HCT116 (cell line): Measurements from ENCODE around the gene TDRD10. TPM values are rescaled to one million over a fixed set of nuclear protein-coding genes. Genes with fewer than 3 reads are reported as not detected.

ENCODE experiments used
- ATAC-seq: fragments of 200-7000 bp; cut with Tn5 transposase; 2 replicates; pipeline ENCODE4 v1.9.1; 2020; ENCODE audit warnings: mild to moderate bottlenecking, moderate library complexity
- BruUV-seq: library from RNA; stranded (reverse); fragments of 400-500 nt; replicated peaks from 2 replicates; lab custom pipeline; 2021; lab: Mats Ljungman, UMichigan
- CTCF ChIA-PET: fragments of 300-600 bp; sonication (Branson Sonifier 250); formaldehyde crosslinking; loops from one replicate; lab custom pipeline; 2021; ENCODE audit warnings: antibody characterized with exemption; lab: Charles Lee
- POLR2A ChIA-PET: fragments of 300-600, 350-600 bp; sonication (Branson Sonifier 250); formaldehyde crosslinking; loops from one replicate; lab custom pipeline; 2021; ENCODE audit warnings: antibody characterized with exemption; lab: Charles Lee
- RAD21 ChIA-PET, 2 experiments: fragments of 300-600 bp; sonication (Branson Sonifier 250); formaldehyde crosslinking; loops; one replicate each; lab custom pipeline; 2023; ENCODE audit warnings: low total read pairs in 2 of 2; ENCODE audit not compliant: uncharacterized antibody in 2 of 2, unreplicated experiment in 2 of 2, low non-redundant PET in 1 of 2; lab: Charles Lee
- DNase-seq: peaks from one replicate; pipeline ENCODE4 v3.0.0-alpha.2; 2010; ENCODE audit warnings: low read depth, low spot score
- H2AFZ ChIP-seq: fragments of 200-600 bp; shearing (Covaris generic), sonication (generic); 2 replicates; pipeline ENCODE4 v1.6.1; 2017; ENCODE audit warnings: low read depth, mixed run types, mixed read lengths, antibody characterized with exemption, low read length; ENCODE audit not compliant: poor library complexity, severe bottlenecking
- H3K27ac ChIP-seq: 2 replicates; pipeline ENCODE4 v1.5.1; 2012; ENCODE audit warnings: low read depth, low read length
- H3K27me3 ChIP-seq: fragments of 200-600 bp; sonication (generic); 2 replicates; pipeline ENCODE4 v1.6.1; 2016; ENCODE audit warnings: mixed run types, low read length, mixed read lengths; ENCODE audit not compliant: insufficient read depth
- H3K36me3 ChIP-seq, 2 experiments: fragments of 200-500 bp in 1 of 2; fragments of 200-600 bp in 1 of 2; sonication (Bioruptor generic) in 1 of 2; sonication (generic) in 1 of 2; 2 replicates each; pipeline versions ENCODE4 v1.5.1 to v1.6.1; 2014 to 2016; ENCODE audit warnings: low read length in 2 of 2, inconsistent platforms in 1 of 2, mixed read lengths in 1 of 2, mixed run types in 1 of 2; ENCODE audit not compliant: insufficient read depth in 2 of 2, control insufficient read depth in 1 of 2
- H3K4me1 ChIP-seq, 2 experiments: fragments of 200-600 bp in 1 of 2; sonication (generic) in 1 of 2; 2 replicates each; pipeline versions ENCODE4 v1.5.1 to v1.6.1; 2012 to 2017; ENCODE audit warnings: low read length in 2 of 2, inconsistent platforms in 1 of 2, mild to moderate bottlenecking in 1 of 2, mixed read lengths in 1 of 2, mixed run types in 1 of 2, moderate library complexity in 1 of 2; ENCODE audit not compliant: insufficient read depth in 2 of 2, control insufficient read depth in 1 of 2
- H3K4me2 ChIP-seq: fragments of 200-600 bp; sonication (generic); 2 replicates; pipeline ENCODE4 v1.6.1; 2017; ENCODE audit warnings: mixed run types, low read length, mixed read lengths
- H3K4me3 ChIP-seq, 2 experiments: fragments of 200-600 bp in 1 of 2; sonication (generic) in 1 of 2; replicated peaks in 1 of 2; 2 replicates each; pipeline ENCODE4 v1.5.1; 2011 to 2016; ENCODE audit warnings: low read length in 2 of 2, control low read depth in 1 of 2, low read depth in 1 of 2, mild to moderate bottlenecking in 1 of 2, mixed read lengths in 1 of 2, mixed run types in 1 of 2
- H3K79me2 ChIP-seq: fragments of 200-600 bp; sonication (generic); 2 replicates; pipeline ENCODE4 v1.6.1; 2017; ENCODE audit warnings: mild to moderate bottlenecking, mixed run types, low read length, moderate library complexity, mixed read lengths; ENCODE audit not compliant: insufficient read depth
- H3K9ac ChIP-seq: fragments of 200-600 bp; sonication (generic); 2 replicates; pipeline ENCODE4 v1.6.1; 2016; ENCODE audit warnings: low read length, mixed read lengths
- H3K9me2 ChIP-seq: fragments of 200-600 bp; sonication (generic), shearing (Covaris generic); 2 replicates; pipeline ENCODE4 v1.6.1; 2017; ENCODE audit warnings: mixed run types, mild to moderate bottlenecking, moderate library complexity; ENCODE audit not compliant: insufficient read depth
- H3K9me3 ChIP-seq, 2 experiments: fragments of 200-500 bp in 1 of 2; fragments of 200-600 bp in 1 of 2; sonication (Bioruptor generic) in 1 of 2; sonication (generic) in 1 of 2; 2 replicates each; pipeline ENCODE4 v1.6.1; 2014 to 2017; ENCODE audit warnings: low read length in 2 of 2, mixed read lengths in 2 of 2, inconsistent platforms in 1 of 2, low read depth in 1 of 2, mild to moderate bottlenecking in 1 of 2, mixed run types in 1 of 2, moderate library complexity in 1 of 2; ENCODE audit not compliant: control insufficient read depth in 1 of 2, insufficient read depth in 1 of 2
- H4K20me1 ChIP-seq: fragments of 200-600 bp; sonication (generic), shearing (Covaris generic); 2 replicates; pipeline ENCODE4 v1.6.1; 2017; ENCODE audit warnings: mixed run types, mild to moderate bottlenecking, moderate library complexity; ENCODE audit not compliant: insufficient read depth
- CBX3 ChIP-seq: IDR thresholded peaks from 2 replicates; pipeline ENCODE4 v1.6.1; 2012; ENCODE audit warnings: low read depth
- EGR1 ChIP-seq: IDR thresholded peaks from 2 replicates; pipeline ENCODE4 v1.6.1; 2012; ENCODE audit warnings: low read depth
- EZH2 ChIP-seq: fragments of 200-600 bp; sonication (generic); IDR thresholded peaks from 2 replicates; pipeline ENCODE4 v1.6.1; 2017; ENCODE audit warnings: antibody characterized with exemption, mixed run types
- EZH2phosphoT487 ChIP-seq: fragments of 200-600 bp; IDR thresholded peaks from 2 replicates; pipeline ENCODE4 v1.6.1; 2018; ENCODE audit warnings: antibody characterized with exemption, borderline replicate concordance
- FOSL1 ChIP-seq: IDR thresholded peaks from 2 replicates; pipeline ENCODE4 v1.6.1; 2012; ENCODE audit warnings: low read depth
- JUND ChIP-seq: IDR thresholded peaks from 2 replicates; pipeline ENCODE4 v1.6.1; 2012
- POLR2A ChIP-seq: IDR thresholded peaks from 2 replicates; pipeline ENCODE4 v1.7.0; 2011; ENCODE audit warnings: borderline replicate concordance; ENCODE audit not compliant: insufficient read depth, insufficient read length; ENCODE audit errors: extremely low read depth
- RAD21 ChIP-seq: IDR thresholded peaks from 2 replicates; pipeline ENCODE4 v1.6.1; 2012; ENCODE audit warnings: low read depth, mild to moderate bottlenecking
- SIN3A ChIP-seq: IDR thresholded peaks from 2 replicates; pipeline ENCODE4 v1.6.1; 2012; ENCODE audit warnings: low read depth
- SRF ChIP-seq: IDR thresholded peaks from 2 replicates; pipeline ENCODE4 v1.6.1; 2012; ENCODE audit warnings: low read depth
- TCF7L2 ChIP-seq: IDR thresholded peaks from 2 replicates; pipeline ENCODE4 v1.7.0; 2011; ENCODE audit warnings: borderline replicate concordance, inconsistent platforms; ENCODE audit not compliant: insufficient read depth, insufficient read length; ENCODE audit errors: extremely low read depth
- ZFX ChIP-seq: fragments of 450-650 bp; IDR thresholded peaks from 2 replicates; pipeline ENCODE4 v1.6.1; 2017
- ZNF274 ChIP-seq: fragments of 200-500 bp; sonication (Bioruptor generic); IDR thresholded peaks from 2 replicates; pipeline ENCODE4 v1.6.1; 2014; ENCODE audit warnings: mild to moderate bottlenecking, low read depth, low read length, inconsistent platforms
- intact Hi-C: fragments of 100-400 bp; cut with micrococcal nuclease; formaldehyde crosslinking; loops from 2 replicates; pipeline ENCODE4 v1.10.0; 2022
- total RNA-seq: library from RNA; stranded (reverse); gene quantifications from one replicate; pipeline ENCODE4 v1.2.1, GENCODE V29; 2021; ENCODE audit not compliant: unreplicated experiment
- TF ChIP-seq, protein P1 (sequence below): IDR thresholded peaks from 2 replicates; pipeline ENCODE4 v1.6.1; 2012
- TF ChIP-seq, protein P2 (sequence below): IDR thresholded peaks from 2 replicates; pipeline ENCODE4 v1.6.1; 2012; ENCODE audit warnings: low read depth
- TF ChIP-seq, protein P3 (sequence below), 3 experiments: fragments of 200-600 bp in 1 of 3; sonication (generic) in 1 of 3; IDR thresholded peaks in 2 of 3; conservative IDR thresholded peaks in 1 of 3; 2 replicates each; pipeline ENCODE4 v1.5.1; 2012 to 2017; ENCODE audit warnings: low read depth in 2 of 3, low read length in 2 of 3, antibody characterized with exemption in 1 of 3, borderline replicate concordance in 1 of 3, control low read depth in 1 of 3, mild to moderate bottlenecking in 1 of 3, mixed read lengths in 1 of 3, mixed run types in 1 of 3, moderate library complexity in 1 of 3; ENCODE audit not compliant: insufficient read depth in 1 of 3

The TDRD10 gene
- total RNA-seq, 1 experiment from 2014 or later, result not detected

DNA sequence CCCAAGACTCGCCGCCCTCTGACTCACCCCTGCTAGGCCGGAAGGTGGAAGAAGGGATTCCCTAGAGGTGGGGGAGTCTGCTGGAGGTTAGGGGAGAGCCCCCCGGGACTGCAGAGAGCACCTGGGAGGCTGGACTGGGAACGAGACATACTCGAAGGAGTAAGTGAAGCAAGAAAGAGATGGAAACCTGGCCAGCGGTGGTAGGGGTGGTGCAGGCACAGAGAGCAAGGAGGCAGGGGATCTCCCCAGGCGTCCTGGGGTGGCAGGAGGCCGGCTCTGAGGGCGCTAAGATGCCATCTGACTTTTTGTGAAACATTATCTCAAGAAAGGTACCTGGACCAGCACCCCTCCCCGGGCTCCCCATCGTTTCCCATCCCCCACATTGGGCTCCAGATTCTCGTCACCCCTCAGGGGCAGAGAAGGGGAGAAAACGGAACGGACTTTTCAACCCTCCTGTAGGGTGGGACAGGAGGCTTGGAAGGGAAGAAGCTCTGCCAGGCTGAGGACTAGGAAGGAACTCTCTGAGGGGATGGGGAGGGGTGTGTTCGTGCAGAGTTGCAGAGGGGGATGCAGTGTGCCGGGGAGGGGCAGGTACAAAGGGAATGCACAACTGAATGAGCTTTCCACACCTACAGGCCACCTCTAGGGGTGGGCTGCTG lies 66.3 kb downstream of the TDRD10 start:
- Histone ChIP-seq H3K9me2 (no peaks in the 10 kb centered on the region), H3K9me3 (no peaks in the 10 kb centered on the region), H3K4me1 (peaks cover 0 to 4% of the 10 kb centered on the region in 2 experiments; a peak in 2 of 4 replicates)
- TF ChIP-seq RAD21, result no peak
- TF ChIP-seq CBX3, result no peak
- TF ChIP-seq, protein P1, sequence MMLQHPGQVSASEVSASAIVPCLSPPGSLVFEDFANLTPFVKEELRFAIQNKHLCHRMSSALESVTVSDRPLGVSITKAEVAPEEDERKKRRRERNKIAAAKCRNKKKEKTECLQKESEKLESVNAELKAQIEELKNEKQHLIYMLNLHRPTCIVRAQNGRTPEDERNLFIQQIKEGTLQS, result no peak
- no peak for TF ChIP-seq POLR2A
- no peak for TF ChIP-seq ZFX
- TF ChIP-seq, protein P2, sequence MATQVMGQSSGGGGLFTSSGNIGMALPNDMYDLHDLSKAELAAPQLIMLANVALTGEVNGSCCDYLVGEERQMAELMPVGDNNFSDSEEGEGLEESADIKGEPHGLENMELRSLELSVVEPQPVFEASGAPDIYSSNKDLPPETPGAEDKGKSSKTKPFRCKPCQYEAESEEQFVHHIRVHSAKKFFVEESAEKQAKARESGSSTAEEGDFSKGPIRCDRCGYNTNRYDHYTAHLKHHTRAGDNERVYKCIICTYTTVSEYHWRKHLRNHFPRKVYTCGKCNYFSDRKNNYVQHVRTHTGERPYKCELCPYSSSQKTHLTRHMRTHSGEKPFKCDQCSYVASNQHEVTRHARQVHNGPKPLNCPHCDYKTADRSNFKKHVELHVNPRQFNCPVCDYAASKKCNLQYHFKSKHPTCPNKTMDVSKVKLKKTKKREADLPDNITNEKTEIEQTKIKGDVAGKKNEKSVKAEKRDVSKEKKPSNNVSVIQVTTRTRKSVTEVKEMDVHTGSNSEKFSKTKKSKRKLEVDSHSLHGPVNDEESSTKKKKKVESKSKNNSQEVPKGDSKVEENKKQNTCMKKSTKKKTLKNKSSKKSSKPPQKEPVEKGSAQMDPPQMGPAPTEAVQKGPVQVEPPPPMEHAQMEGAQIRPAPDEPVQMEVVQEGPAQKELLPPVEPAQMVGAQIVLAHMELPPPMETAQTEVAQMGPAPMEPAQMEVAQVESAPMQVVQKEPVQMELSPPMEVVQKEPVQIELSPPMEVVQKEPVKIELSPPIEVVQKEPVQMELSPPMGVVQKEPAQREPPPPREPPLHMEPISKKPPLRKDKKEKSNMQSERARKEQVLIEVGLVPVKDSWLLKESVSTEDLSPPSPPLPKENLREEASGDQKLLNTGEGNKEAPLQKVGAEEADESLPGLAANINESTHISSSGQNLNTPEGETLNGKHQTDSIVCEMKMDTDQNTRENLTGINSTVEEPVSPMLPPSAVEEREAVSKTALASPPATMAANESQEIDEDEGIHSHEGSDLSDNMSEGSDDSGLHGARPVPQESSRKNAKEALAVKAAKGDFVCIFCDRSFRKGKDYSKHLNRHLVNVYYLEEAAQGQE, result no peak
- TF ChIP-seq TCF7L2, result no peak
- TF ChIP-seq JUND, result no peak
- no peak for TF ChIP-seq EGR1
- TF ChIP-seq SRF, result no peak
- no peak for TF ChIP-seq SIN3A
- TF ChIP-seq FOSL1, result no peak
- no peak for TF ChIP-seq ZNF274
- TF ChIP-seq EZH2, result no peak
- TF ChIP-seq, protein P3, sequence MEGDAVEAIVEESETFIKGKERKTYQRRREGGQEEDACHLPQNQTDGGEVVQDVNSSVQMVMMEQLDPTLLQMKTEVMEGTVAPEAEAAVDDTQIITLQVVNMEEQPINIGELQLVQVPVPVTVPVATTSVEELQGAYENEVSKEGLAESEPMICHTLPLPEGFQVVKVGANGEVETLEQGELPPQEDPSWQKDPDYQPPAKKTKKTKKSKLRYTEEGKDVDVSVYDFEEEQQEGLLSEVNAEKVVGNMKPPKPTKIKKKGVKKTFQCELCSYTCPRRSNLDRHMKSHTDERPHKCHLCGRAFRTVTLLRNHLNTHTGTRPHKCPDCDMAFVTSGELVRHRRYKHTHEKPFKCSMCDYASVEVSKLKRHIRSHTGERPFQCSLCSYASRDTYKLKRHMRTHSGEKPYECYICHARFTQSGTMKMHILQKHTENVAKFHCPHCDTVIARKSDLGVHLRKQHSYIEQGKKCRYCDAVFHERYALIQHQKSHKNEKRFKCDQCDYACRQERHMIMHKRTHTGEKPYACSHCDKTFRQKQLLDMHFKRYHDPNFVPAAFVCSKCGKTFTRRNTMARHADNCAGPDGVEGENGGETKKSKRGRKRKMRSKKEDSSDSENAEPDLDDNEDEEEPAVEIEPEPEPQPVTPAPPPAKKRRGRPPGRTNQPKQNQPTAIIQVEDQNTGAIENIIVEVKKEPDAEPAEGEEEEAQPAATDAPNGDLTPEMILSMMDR (IDR thresholded peaks at IDR 0.05 in 2 of 3, conservative IDR thresholded peaks at IDR 0.05 in 1 of 3; ENCODE audit: borderline replicate concordance in 1 of 3, insufficient read depth in 1 of 3, low read depth in 2 of 3, low read length in 2 of 3), result no peak
- TF ChIP-seq EZH2phosphoT487, result no peak
- TF ChIP-seq, all 23 proteins: peak for 0
- ATAC-seq (peak; percentile 18; the same call in 1 of the 2 replicates), DNase-seq (no peak)
- Histone ChIP-seq H2AFZ (no peak overlapping the region), H3K4me3 (0 out of 4 replicates have a peak overlapping the region, but pooled peaks of 1 of the 2 experiments have one; percentile 18), H3K9ac (no peak overlapping the region), H4K20me1 (no peaks in the 10 kb centered on the region), H3K27ac (no peak overlapping the region), H3K36me3 (no peaks in the 10 kb centered on the region), H3K27me3 (peaks cover 42% of the 10 kb centered on the region), H3K4me2 (peak overlapping the region; percentile 56), H3K79me2 (no peaks in the 10 kb centered on the region)
- ChIA-PET POLR2A (no interaction called here), RAD21 (interaction anchor here in 1 of 2 experiments (0.9 kb wide), 1 partner anchor 37 kb away, joined by 3 read pairs; no protein-coding TSS in a partner anchor), CTCF (interaction anchor here (1.0 to 1.1 kb wide), 2 partner anchors 9 to 310 kb away, joined by 4 to 7 read pairs; no protein-coding TSS in a partner anchor)
- intact Hi-C loops, result loop anchor here (10.0 kb wide), 1 partner anchor 97 kb away; no protein-coding TSS in a partner anchor
- BruUV-seq, result no TSS peak
